Measurements from ENCODE around the gene BLVRB. TPM values are rescaled to one million over a fixed set of nuclear protein-coding genes. Genes with fewer than 3 reads are reported as not detected.
"Not testable (repeated sequence)": the region's sequence is repeated elsewhere in the genome, so short reads cannot be mapped to it uniquely, and the experiment has no call there.

BLVRB gene
- total RNA-seq, 1 experiment from 2014 or later, result 106 TPM

GRCh38 chr19:40432760-40433159 is 32.8 kb downstream of the BLVRB start:
- H3K9me3 ChIP-seq (replicated peaks); H3K27me3 ChIP-seq (replicated peaks); H3K36me3 ChIP-seq; DNase-seq (ENCODE audit: low read depth in 1 of 2, low spot score in 2 of 2): not testable (repeated sequence)
- Histone ChIP-seq H3K4me3 (peak overlapping the region; percentile 35), H3K4me1 (replicated peaks) (peaks cover 26% of the 10 kb centered on the region), H3K27ac (peak overlapping the region; percentile 88)

- H3K4me1 ChIP-seq (replicated peaks), result peaks cover 26% of the 10 kb centered on the region
- H3K4me3 ChIP-seq, result no peak overlapping the region
- no peaks in the 10 kb centered on the region for H3K9me3 ChIP-seq (replicated peaks)
- no peak for DNase-seq (ENCODE audit: low read depth in 1 of 2, low spot score in 2 of 2)
- no peaks in the 10 kb centered on the region for H3K27me3 ChIP-seq (replicated peaks)
- H3K36me3 ChIP-seq, result no peaks in the 10 kb centered on the region
- no peak overlapping the region for H3K27ac ChIP-seq
Measured at GRCh38 chr19:40431698-40432097, 33.8 kb downstream of the BLVRB start.

- not testable (repeated sequence) for H3K27me3 ChIP-seq (replicated peaks); DNase-seq (ENCODE audit: low read depth in 1 of 2, low spot score in 2 of 2); H3K36me3 ChIP-seq; H3K27ac ChIP-seq; H3K4me3 ChIP-seq; H3K9me3 ChIP-seq (replicated peaks)
- peaks cover 26% of the 10 kb centered on the region for H3K4me1 ChIP-seq (replicated peaks)
Measured at GRCh38 chr19:40430242-40430641, 35.3 kb downstream of the BLVRB start.

- not testable (repeated sequence) for H3K4me3 ChIP-seq; H3K36me3 ChIP-seq; H3K9me3 ChIP-seq (replicated peaks); H3K27me3 ChIP-seq (replicated peaks); H3K27ac ChIP-seq; DNase-seq (ENCODE audit: low read depth in 1 of 2, low spot score in 2 of 2)
- H3K4me1 ChIP-seq (replicated peaks), result peaks cover 13% of the 10 kb centered on the region
Measured at GRCh38 chr19:40428197-40428596, 37.3 kb downstream of the BLVRB start.

- H3K36me3 ChIP-seq, result peaks cover 22% of the 10 kb centered on the region
- H3K4me3 ChIP-seq, result peak within 1 kb of the TSS; percentile 66
- DNase-seq (ENCODE audit: low read depth in 1 of 2, low spot score in 2 of 2), result peak; percentile 99
- H3K9me3 ChIP-seq (replicated peaks), result no peaks in the 10 kb centered on the region
- H3K4me1 ChIP-seq (replicated peaks), result peaks cover 10% of the 10 kb centered on the region
- H3K27me3 ChIP-seq (replicated peaks), result no peaks in the 10 kb centered on the region
- peak within 1 kb of the TSS; percentile 88 for H3K27ac ChIP-seq
Measured at GRCh38 chr19:40425450-40426287, 39.9 kb downstream of the BLVRB start, which contains the start of gene SERTAD1. Gene SERTAD1, minus strand, starts transcription at chr19:40425992. Its CDS starts 2,446 bp downstream, at chr19:40423546.

GRCh38 chr19:40424637-40425449 is 40.7 kb downstream of the BLVRB start:
- H3K4me1 ChIP-seq (replicated peaks), result peaks cover 10% of the 10 kb centered on the region
- DNase-seq (ENCODE audit: low read depth in 1 of 2, low spot score in 2 of 2), result peak in 1 of 2 experiments; percentile 44
- peaks cover 22% of the 10 kb centered on the region for H3K36me3 ChIP-seq
- H3K4me3 ChIP-seq, result peak overlapping the region; percentile 66
- H3K9me3 ChIP-seq (replicated peaks), result no peaks in the 10 kb centered on the region
- H3K27me3 ChIP-seq (replicated peaks), result no peaks in the 10 kb centered on the region
- H3K27ac ChIP-seq, result peak overlapping the region; percentile 88

GRCh38 chr19:40423938-40424337 is 41.6 kb downstream of the BLVRB start:
- Histone ChIP-seq H3K36me3 (peaks cover 22% of the 10 kb centered on the region), H3K27me3 (replicated peaks) (no peaks in the 10 kb centered on the region), H3K9me3 (replicated peaks) (no peaks in the 10 kb centered on the region), H3K4me3 (no peak overlapping the region), H3K4me1 (replicated peaks) (peaks cover 10% of the 10 kb centered on the region), H3K27ac (no peak overlapping the region)
- no peak for DNase-seq (ENCODE audit: low read depth in 1 of 2, low spot score in 2 of 2)

GRCh38 chr19:40422748-40423566 is 42.6 kb downstream of the BLVRB start:
- no peak overlapping the region for H3K4me3 ChIP-seq
- DNase-seq (ENCODE audit: low read depth in 1 of 2, low spot score in 2 of 2), result no peak
- H3K4me1 ChIP-seq (replicated peaks), result peaks cover 10% of the 10 kb centered on the region
- no peaks in the 10 kb centered on the region for H3K9me3 ChIP-seq (replicated peaks)
- peaks cover 22% of the 10 kb centered on the region for H3K36me3 ChIP-seq
- no peaks in the 10 kb centered on the region for H3K27me3 ChIP-seq (replicated peaks)
- no peak overlapping the region for H3K27ac ChIP-seq

- Histone ChIP-seq H3K36me3 (peaks cover 22% of the 10 kb centered on the region), H3K9me3 (replicated peaks) (no peaks in the 10 kb centered on the region), H3K27ac (no peak overlapping the region), H3K4me3 (no peak overlapping the region), H3K27me3 (replicated peaks) (no peaks in the 10 kb centered on the region), H3K4me1 (replicated peaks) (peaks cover 17% of the 10 kb centered on the region)
- no peak for DNase-seq (ENCODE audit: low read depth in 1 of 2, low spot score in 2 of 2)
Measured at GRCh38 chr19:40421993-40422747, 43.4 kb downstream of the BLVRB start.

GRCh38 chr19:40420766-40421765 is 44.5 kb downstream of the BLVRB start:
- H3K9me3 ChIP-seq (replicated peaks), result no peaks in the 10 kb centered on the region
- H3K36me3 ChIP-seq, result peaks cover 22% of the 10 kb centered on the region
- peaks cover 23% of the 10 kb centered on the region for H3K4me1 ChIP-seq (replicated peaks)
- peak; percentile 91 to 97 for DNase-seq (ENCODE audit: low read depth in 1 of 2, low spot score in 2 of 2)
- peak overlapping the region; percentile 44 for H3K4me3 ChIP-seq
- H3K27ac ChIP-seq, result peak overlapping the region; percentile 77
- no peaks in the 10 kb centered on the region for H3K27me3 ChIP-seq (replicated peaks)

- Histone ChIP-seq H3K4me3 (peak overlapping the region; percentile 44), H3K27ac (no peak overlapping the region), H3K36me3 (peaks cover 22% of the 10 kb centered on the region), H3K4me1 (replicated peaks) (peaks cover 23% of the 10 kb centered on the region), H3K9me3 (replicated peaks) (no peaks in the 10 kb centered on the region), H3K27me3 (replicated peaks) (no peaks in the 10 kb centered on the region)
- no peak for DNase-seq (ENCODE audit: low read depth in 1 of 2, low spot score in 2 of 2)
Measured at GRCh38 chr19:40420451-40420765, 45.1 kb downstream of the BLVRB start.

- Histone ChIP-seq H3K27me3 (replicated peaks) (no peaks in the 10 kb centered on the region), H3K36me3 (peaks cover 22% of the 10 kb centered on the region), H3K4me1 (replicated peaks) (peaks cover 28% of the 10 kb centered on the region), H3K27ac (no peak overlapping the region), H3K4me3 (no peak overlapping the region), H3K9me3 (replicated peaks) (no peaks in the 10 kb centered on the region)
- DNase-seq (ENCODE audit: low read depth in 1 of 2, low spot score in 2 of 2), result no peak
Measured at GRCh38 chr19:40419780-40420179, 45.8 kb downstream of the BLVRB start.

All from SJSA1 (cell line).